ENCODE measurements around the gene AGAP1. TPM values are rescaled to one million over a fixed set of nuclear protein-coding genes. Genes with fewer than 3 reads are reported as not detected.

The AGAP1 gene
- total RNA-seq, 1 donor = 12.3 TPM

DNA sequence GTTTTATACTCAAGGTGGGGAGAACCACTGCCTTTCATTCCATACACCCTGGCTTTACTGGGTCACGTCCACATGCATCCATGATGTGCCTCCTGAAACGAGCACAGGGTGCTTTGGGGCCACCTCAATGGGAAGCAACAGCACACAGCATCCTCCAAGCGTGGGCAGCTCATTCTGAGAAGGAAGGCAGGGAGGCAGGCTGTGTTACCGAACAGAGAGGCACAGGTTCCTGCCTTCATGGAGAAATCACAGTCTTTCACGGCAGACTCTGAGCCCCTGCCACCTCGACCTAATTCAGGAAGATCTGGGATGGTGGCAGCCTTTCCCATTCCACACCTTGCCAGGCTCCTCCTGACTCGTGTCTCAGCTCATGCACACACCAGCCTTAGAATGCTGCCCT, 544.3 kb downstream of the AGAP1 start:
- no peak overlapping the region for H3K4me3 ChIP-seq (ENCODE audit: low read depth, low read length)
- no peak for TF ChIP-seq CTCF (IDR thresholded peaks at IDR 0.05; ENCODE audit: insufficient read depth, low read length)
- no peak for DNase-seq (ENCODE audit: low read depth)

GRCh38 chr2:236040600-236041328, 546.9 kb downstream of the AGAP1 start:
- no peak for TF ChIP-seq CTCF (IDR thresholded peaks at IDR 0.05; ENCODE audit: insufficient read depth, low read length)
- H3K4me3 ChIP-seq (ENCODE audit: low read depth, low read length) = no peak overlapping the region
- no peak for DNase-seq (ENCODE audit: low read depth)

DNA sequence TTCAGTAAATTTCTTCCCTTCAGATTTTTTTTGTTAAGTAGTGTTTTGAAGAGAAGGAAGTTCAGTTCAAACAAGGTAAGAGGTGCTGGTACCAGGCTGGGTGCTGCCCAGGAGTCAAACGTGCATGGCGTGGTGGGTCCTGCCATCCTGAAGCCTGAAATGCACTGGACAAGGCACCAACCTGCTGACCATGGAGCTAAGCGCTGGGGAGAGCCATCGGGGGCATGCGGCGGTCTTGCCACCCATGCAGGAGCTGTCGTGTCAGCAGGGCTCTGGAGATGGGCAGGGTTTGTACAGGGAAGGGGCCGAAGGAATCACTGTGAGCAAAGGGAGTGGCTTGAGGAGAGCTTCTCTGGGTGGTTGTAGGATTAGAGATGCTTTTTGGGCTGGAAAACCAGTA, 547.8 kb downstream of the AGAP1 start:
- no peak for DNase-seq (ENCODE audit: low read depth)
- no peak for TF ChIP-seq CTCF (IDR thresholded peaks at IDR 0.05; ENCODE audit: insufficient read depth, low read length)
- no peak overlapping the region for H3K4me3 ChIP-seq (ENCODE audit: low read depth, low read length)

GRCh38 chr2:236042087-236042486, 548.2 kb downstream of the AGAP1 start:
- no peak overlapping the region for H3K4me3 ChIP-seq (ENCODE audit: low read depth, low read length)
- no peak for DNase-seq (ENCODE audit: low read depth)
- no peak for TF ChIP-seq CTCF (IDR thresholded peaks at IDR 0.05; ENCODE audit: insufficient read depth, low read length)

DNA sequence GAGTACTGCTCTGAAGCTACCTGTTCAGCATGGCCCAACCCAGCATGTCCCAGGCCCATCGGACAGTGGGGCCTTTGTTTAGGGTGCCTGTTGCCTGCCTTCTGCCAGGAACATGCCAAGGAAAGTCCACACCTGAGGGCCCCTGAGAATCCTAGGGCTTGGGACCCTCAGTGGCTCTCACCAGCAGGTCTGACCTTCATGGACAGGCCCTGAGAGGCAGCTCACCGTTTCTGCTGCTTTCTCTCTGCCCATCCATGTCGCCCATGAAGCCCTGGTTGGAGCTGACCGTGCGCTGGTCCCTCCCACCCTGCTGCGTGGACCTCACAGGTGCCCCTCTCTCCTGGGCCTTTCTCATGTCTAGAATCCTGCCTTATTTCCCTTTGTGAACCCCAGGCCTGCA, 550.3 kb downstream of the AGAP1 start:
- TF ChIP-seq CTCF (IDR thresholded peaks at IDR 0.05; ENCODE audit: insufficient read depth, low read length) = no peak
- H3K4me3 ChIP-seq (ENCODE audit: low read depth, low read length) = no peak overlapping the region
- DNase-seq (ENCODE audit: low read depth) = no peak

- TF ChIP-seq CTCF (IDR thresholded peaks at IDR 0.05; ENCODE audit: insufficient read depth, low read length) = no peak
- DNase-seq (ENCODE audit: low read depth) = no peak
- H3K4me3 ChIP-seq (ENCODE audit: low read depth, low read length) = no peak overlapping the region
Observed at GRCh38 chr2:236045251-236046235, 551.7 kb downstream of the AGAP1 start.
